ENCODE measurements around the gene SLC1A2. TPM values are rescaled to one million over a fixed set of nuclear protein-coding genes. Genes with fewer than 3 reads are reported as not detected.

The SLC1A2 gene
- total RNA-seq, 6 experiments from 2014 or later = 1.7 to 2.4 (median 2.1) TPM

- DNase-seq = no peak
- H3K27ac Mint-ChIP-seq = no peak overlapping the region
- H3K4me1 Mint-ChIP-seq (ENCODE audit: low read depth) = peaks cover 25% of the 10 kb centered on the region
- H3K9me3 Mint-ChIP-seq = no peaks in the 10 kb centered on the region
- H3K36me3 Mint-ChIP-seq (ENCODE audit: low read depth) = peaks cover 6% of the 10 kb centered on the region; the same call in 1 of the 2 replicates
- no peak for TF ChIP-seq CTCF (IDR thresholded peaks at IDR 0.05)
- no peak overlapping the region for H3K4me3 Mint-ChIP-seq
- peaks cover 5% of the 10 kb centered on the region for H3K27me3 Mint-ChIP-seq (ENCODE audit: insufficient read depth)
Measured at GRCh38 chr11:35332524-35332923, 86.8 kb downstream of the SLC1A2 start.

GRCh38 chr11:35330931-35331330 is 88.4 kb downstream of the SLC1A2 start:
- H3K27me3 Mint-ChIP-seq (ENCODE audit: insufficient read depth) = no peaks in the 10 kb centered on the region
- H3K27ac Mint-ChIP-seq = no peak overlapping the region
- no peak for TF ChIP-seq CTCF (IDR thresholded peaks at IDR 0.05)
- H3K4me3 Mint-ChIP-seq = no peak overlapping the region
- H3K9me3 Mint-ChIP-seq = no peaks in the 10 kb centered on the region
- H3K4me1 Mint-ChIP-seq (ENCODE audit: low read depth) = peaks cover 17% of the 10 kb centered on the region
- no peak for DNase-seq
- H3K36me3 Mint-ChIP-seq (ENCODE audit: low read depth) = peaks cover 6% of the 10 kb centered on the region; the same call in 1 of the 2 replicates

GRCh38 chr11:35330156-35330889 is 89.0 kb downstream of the SLC1A2 start:
- Mint-ChIP-seq H3K27ac (no peak overlapping the region), H3K36me3 (ENCODE audit: low read depth) (peaks cover 9% of the 10 kb centered on the region; the same call in 1 of the 2 replicates), H3K4me1 (ENCODE audit: low read depth) (peaks cover 20% of the 10 kb centered on the region), H3K27me3 (ENCODE audit: insufficient read depth) (no peaks in the 10 kb centered on the region), H3K9me3 (peaks cover 2% of the 10 kb centered on the region; the same call in 1 of the 2 replicates), H3K4me3 (no peak overlapping the region)
- TF ChIP-seq CTCF (IDR thresholded peaks at IDR 0.05) = no peak
- no peak for DNase-seq

- H3K9me3 Mint-ChIP-seq = peaks cover 4% of the 10 kb centered on the region; the same call in 1 of the 2 replicates
- TF ChIP-seq CTCF (IDR thresholded peaks at IDR 0.05) = no peak
- no peak overlapping the region for H3K27ac Mint-ChIP-seq
- H3K27me3 Mint-ChIP-seq (ENCODE audit: insufficient read depth) = no peaks in the 10 kb centered on the region
- no peak overlapping the region for H3K4me3 Mint-ChIP-seq
- peaks cover 33% of the 10 kb centered on the region for H3K4me1 Mint-ChIP-seq (ENCODE audit: low read depth)
- H3K36me3 Mint-ChIP-seq (ENCODE audit: low read depth) = peaks cover 11% of the 10 kb centered on the region; the same call in 1 of the 2 replicates
- no peak for DNase-seq
Measured at GRCh38 chr11:35327829-35328228, 91.5 kb downstream of the SLC1A2 start.

- Mint-ChIP-seq H3K27ac (no peak overlapping the region), H3K4me3 (no peak overlapping the region), H3K36me3 (ENCODE audit: low read depth) (peaks cover 5% of the 10 kb centered on the region; the same call in 1 of the 2 replicates), H3K4me1 (ENCODE audit: low read depth) (peaks cover 48% of the 10 kb centered on the region), H3K9me3 (peaks cover 4% of the 10 kb centered on the region; the same call in 1 of the 2 replicates), H3K27me3 (ENCODE audit: insufficient read depth) (no peaks in the 10 kb centered on the region)
- DNase-seq = no peak
- TF ChIP-seq CTCF (IDR thresholded peaks at IDR 0.05) = no peak
Measured at GRCh38 chr11:35326266-35326879, 93.0 kb downstream of the SLC1A2 start.

All from HFFc6 (cell line).